ENCODE measurements around the gene APEH. TPM values are rescaled to one million over a fixed set of nuclear protein-coding genes. Genes with fewer than 3 reads are reported as not detected.

Gene APEH
- total and polyA plus RNA-seq, 2 experiments from 2014 or later, result 170 to 264 TPM

DNA sequence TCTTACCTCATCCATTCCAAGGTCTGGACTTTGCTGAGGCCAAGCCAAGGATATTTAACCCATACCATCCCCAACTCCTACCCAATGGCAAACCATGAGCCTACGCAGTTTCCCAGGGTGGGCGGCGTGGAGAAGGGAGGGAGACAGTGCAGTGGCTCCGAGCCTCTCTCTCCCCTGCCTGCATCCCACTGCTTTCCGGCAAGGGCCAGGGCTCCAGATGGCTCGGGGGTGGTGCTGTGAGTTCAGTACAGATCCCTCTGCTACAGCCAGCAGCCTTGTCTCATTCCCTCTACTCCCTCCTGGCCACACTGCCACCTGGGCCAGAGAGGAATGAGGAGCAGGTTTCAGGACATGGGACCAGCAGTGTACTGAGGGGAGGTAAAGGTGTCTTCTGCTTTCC lies 44.3 kb upstream of the APEH start:
- Mint-ChIP-seq H3K4me3 (no peak overlapping the region), H3K27me3 (ENCODE audit: insufficient read depth, low read depth, poor library complexity) (peaks cover 1% of the 10 kb centered on the region), H3K9me3 (peaks cover 10% of the 10 kb centered on the region; the same call in 2 of the 3 replicates), H3K4me1 (no peaks in the 10 kb centered on the region), H3K27ac (no peak overlapping the region), H3K36me3 (ENCODE audit: low read depth) (peaks cover 15% of the 10 kb centered on the region; the same call in 2 of the 3 replicates)
- H3F3A ChIP-seq (replicated peaks; ENCODE audit: low read depth), result no peaks in the 10 kb centered on the region
- ATAC-seq, result peak; percentile 28; the same call in 2 of the 3 replicates
- H3K79me2 ChIP-seq (replicated peaks; ENCODE audit: insufficient read depth), result no peaks in the 10 kb centered on the region
- no peaks in the 10 kb centered on the region for H3K9me2 ChIP-seq (ENCODE audit: insufficient read depth)
- no peak overlapping the region for H2AFZ ChIP-seq
- H4K20me1 ChIP-seq (replicated peaks; ENCODE audit: insufficient read depth), result no peaks in the 10 kb centered on the region; the same call in 1 of the 2 replicates
- no peak overlapping the region for H3K4me2 ChIP-seq
- no peak for TF ChIP-seq ZNF114 (CRISPR knock-in tag; IDR thresholded peaks at IDR 0.05)
- TF ChIP-seq, protein P1, sequence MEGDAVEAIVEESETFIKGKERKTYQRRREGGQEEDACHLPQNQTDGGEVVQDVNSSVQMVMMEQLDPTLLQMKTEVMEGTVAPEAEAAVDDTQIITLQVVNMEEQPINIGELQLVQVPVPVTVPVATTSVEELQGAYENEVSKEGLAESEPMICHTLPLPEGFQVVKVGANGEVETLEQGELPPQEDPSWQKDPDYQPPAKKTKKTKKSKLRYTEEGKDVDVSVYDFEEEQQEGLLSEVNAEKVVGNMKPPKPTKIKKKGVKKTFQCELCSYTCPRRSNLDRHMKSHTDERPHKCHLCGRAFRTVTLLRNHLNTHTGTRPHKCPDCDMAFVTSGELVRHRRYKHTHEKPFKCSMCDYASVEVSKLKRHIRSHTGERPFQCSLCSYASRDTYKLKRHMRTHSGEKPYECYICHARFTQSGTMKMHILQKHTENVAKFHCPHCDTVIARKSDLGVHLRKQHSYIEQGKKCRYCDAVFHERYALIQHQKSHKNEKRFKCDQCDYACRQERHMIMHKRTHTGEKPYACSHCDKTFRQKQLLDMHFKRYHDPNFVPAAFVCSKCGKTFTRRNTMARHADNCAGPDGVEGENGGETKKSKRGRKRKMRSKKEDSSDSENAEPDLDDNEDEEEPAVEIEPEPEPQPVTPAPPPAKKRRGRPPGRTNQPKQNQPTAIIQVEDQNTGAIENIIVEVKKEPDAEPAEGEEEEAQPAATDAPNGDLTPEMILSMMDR (conservative IDR thresholded peaks at IDR 0.05; ENCODE audit: low read depth in 2 of 2), result no peak
- TF ChIP-seq CREB1 (CRISPR knock-in tag; IDR thresholded peaks at IDR 0.05; ENCODE audit: low read depth), result no peak
- TF ChIP-seq, protein P2, sequence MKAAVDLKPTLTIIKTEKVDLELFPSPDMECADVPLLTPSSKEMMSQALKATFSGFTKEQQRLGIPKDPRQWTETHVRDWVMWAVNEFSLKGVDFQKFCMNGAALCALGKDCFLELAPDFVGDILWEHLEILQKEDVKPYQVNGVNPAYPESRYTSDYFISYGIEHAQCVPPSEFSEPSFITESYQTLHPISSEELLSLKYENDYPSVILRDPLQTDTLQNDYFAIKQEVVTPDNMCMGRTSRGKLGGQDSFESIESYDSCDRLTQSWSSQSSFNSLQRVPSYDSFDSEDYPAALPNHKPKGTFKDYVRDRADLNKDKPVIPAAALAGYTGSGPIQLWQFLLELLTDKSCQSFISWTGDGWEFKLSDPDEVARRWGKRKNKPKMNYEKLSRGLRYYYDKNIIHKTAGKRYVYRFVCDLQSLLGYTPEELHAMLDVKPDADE (IDR thresholded peaks at IDR 0.05), result no peak
- TF ChIP-seq JUNB (IDR thresholded peaks at IDR 0.05; ENCODE audit: unreplicated experiment), result no peak
- no peak for TF ChIP-seq ZNF331 (CRISPR knock-in tag; IDR thresholded peaks at IDR 0.05; ENCODE audit: low read depth)
- TF ChIP-seq, protein P3, sequence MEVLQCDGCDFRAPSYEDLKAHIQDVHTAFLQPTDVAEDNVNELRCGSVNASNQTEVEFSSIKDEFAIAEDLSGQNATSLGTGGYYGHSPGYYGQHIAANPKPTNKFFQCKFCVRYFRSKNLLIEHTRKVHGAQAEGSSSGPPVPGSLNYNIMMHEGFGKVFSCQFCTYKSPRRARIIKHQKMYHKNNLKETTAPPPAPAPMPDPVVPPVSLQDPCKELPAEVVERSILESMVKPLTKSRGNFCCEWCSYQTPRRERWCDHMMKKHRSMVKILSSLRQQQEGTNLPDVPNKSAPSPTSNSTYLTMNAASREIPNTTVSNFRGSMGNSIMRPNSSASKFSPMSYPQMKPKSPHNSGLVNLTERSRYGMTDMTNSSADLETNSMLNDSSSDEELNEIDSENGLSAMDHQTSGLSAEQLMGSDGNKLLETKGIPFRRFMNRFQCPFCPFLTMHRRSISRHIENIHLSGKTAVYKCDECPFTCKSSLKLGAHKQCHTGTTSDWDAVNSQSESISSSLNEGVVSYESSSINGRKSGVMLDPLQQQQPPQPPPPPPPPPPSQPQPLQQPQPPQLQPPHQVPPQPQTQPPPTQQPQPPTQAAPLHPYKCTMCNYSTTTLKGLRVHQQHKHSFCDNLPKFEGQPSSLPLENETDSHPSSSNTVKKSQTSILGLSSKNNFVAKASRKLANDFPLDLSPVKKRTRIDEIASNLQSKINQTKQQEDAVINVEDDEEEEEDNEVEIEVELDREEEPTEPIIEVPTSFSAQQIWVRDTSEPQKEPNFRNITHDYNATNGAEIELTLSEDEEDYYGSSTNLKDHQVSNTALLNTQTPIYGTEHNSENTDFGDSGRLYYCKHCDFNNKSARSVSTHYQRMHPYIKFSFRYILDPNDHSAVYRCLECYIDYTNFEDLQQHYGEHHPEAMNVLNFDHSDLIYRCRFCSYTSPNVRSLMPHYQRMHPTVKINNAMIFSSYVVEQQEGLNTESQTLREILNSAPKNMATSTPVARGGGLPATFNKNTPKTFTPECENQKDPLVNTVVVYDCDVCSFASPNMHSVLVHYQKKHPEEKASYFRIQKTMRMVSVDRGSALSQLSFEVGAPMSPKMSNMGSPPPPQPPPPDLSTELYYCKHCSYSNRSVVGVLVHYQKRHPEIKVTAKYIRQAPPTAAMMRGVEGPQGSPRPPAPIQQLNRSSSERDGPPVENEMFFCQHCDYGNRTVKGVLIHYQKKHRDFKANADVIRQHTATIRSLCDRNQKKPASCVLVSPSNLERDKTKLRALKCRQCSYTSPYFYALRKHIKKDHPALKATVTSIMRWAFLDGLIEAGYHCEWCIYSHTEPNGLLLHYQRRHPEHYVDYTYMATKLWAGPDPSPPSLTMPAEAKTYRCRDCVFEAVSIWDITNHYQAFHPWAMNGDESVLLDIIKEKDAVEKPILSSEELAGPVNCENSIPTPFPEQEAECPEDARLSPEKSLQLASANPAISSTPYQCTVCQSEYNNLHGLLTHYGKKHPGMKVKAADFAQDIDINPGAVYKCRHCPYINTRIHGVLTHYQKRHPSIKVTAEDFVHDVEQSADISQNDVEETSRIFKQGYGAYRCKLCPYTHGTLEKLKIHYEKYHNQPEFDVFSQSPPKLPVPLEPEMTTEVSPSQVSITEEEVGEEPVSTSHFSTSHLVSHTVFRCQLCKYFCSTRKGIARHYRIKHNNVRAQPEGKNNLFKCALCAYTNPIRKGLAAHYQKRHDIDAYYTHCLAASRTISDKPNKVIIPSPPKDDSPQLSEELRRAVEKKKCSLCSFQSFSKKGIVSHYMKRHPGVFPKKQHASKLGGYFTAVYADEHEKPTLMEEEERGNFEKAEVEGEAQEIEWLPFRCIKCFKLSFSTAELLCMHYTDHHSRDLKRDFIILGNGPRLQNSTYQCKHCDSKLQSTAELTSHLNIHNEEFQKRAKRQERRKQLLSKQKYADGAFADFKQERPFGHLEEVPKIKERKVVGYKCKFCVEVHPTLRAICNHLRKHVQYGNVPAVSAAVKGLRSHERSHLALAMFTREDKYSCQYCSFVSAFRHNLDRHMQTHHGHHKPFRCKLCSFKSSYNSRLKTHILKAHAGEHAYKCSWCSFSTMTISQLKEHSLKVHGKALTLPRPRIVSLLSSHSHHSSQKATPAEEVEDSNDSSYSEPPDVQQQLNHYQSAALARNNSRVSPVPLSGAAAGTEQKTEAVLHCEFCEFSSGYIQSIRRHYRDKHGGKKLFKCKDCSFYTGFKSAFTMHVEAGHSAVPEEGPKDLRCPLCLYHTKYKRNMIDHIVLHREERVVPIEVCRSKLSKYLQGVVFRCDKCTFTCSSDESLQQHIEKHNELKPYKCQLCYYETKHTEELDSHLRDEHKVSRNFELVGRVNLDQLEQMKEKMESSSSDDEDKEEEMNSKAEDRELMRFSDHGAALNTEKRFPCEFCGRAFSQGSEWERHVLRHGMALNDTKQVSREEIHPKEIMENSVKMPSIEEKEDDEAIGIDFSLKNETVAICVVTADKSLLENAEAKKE (CRISPR knock-in tag; IDR thresholded peaks at IDR 0.05), result no peak
- no peak for TF ChIP-seq EZH2phosphoT487 (IDR thresholded peaks at IDR 0.05; ENCODE audit: unreplicated experiment)
- no peak for TF ChIP-seq POLR2AphosphoS5 (IDR thresholded peaks at IDR 0.05; ENCODE audit: low read depth)
- TF ChIP-seq EZH2 (IDR thresholded peaks at IDR 0.05; ENCODE audit: low read depth, unreplicated experiment), result no peak
- TF ChIP-seq, protein P4, sequence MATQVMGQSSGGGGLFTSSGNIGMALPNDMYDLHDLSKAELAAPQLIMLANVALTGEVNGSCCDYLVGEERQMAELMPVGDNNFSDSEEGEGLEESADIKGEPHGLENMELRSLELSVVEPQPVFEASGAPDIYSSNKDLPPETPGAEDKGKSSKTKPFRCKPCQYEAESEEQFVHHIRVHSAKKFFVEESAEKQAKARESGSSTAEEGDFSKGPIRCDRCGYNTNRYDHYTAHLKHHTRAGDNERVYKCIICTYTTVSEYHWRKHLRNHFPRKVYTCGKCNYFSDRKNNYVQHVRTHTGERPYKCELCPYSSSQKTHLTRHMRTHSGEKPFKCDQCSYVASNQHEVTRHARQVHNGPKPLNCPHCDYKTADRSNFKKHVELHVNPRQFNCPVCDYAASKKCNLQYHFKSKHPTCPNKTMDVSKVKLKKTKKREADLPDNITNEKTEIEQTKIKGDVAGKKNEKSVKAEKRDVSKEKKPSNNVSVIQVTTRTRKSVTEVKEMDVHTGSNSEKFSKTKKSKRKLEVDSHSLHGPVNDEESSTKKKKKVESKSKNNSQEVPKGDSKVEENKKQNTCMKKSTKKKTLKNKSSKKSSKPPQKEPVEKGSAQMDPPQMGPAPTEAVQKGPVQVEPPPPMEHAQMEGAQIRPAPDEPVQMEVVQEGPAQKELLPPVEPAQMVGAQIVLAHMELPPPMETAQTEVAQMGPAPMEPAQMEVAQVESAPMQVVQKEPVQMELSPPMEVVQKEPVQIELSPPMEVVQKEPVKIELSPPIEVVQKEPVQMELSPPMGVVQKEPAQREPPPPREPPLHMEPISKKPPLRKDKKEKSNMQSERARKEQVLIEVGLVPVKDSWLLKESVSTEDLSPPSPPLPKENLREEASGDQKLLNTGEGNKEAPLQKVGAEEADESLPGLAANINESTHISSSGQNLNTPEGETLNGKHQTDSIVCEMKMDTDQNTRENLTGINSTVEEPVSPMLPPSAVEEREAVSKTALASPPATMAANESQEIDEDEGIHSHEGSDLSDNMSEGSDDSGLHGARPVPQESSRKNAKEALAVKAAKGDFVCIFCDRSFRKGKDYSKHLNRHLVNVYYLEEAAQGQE (IDR thresholded peaks at IDR 0.05; ENCODE audit: unreplicated experiment), result no peak
- H3K27me3 ChIP-seq (ENCODE audit: insufficient read depth), result no peaks in the 10 kb centered on the region
- H3K36me3 ChIP-seq (ENCODE audit: insufficient read depth), result no peaks in the 10 kb centered on the region
- H3K4me1 ChIP-seq (ENCODE audit: insufficient read depth), result no peaks in the 10 kb centered on the region
- H3K27ac ChIP-seq (ENCODE audit: low read depth), result no peak overlapping the region
- DNase-seq (ENCODE audit: low spot score), result no peak
- H3K4me3 ChIP-seq, result no peak overlapping the region

All from GM23338 (cell line).